Neural progenitor cell (in vitro differentiated cells): Measurements from ENCODE around the gene DRAXIN.

ENCODE experiments used
- EZH2 ChIP-seq: fragments of 200-600 bp; sonication (generic); IDR thresholded peaks from 2 replicates; pipeline ENCODE4 v1.6.1; 2017; ENCODE audit warnings: antibody characterized with exemption, mild to moderate bottlenecking, moderate library complexity
- EZH2phosphoT487 ChIP-seq: fragments of 200-600 bp; sonication (generic); IDR thresholded peaks from 2 replicates; pipeline ENCODE4 v1.6.1; 2017; ENCODE audit warnings: antibody characterized with exemption
- TF ChIP-seq, protein P1 (sequence below): fragments of 200-600 bp; sonication (generic); IDR thresholded peaks from 2 replicates; pipeline ENCODE4 v1.5.1; 2017; ENCODE audit warnings: antibody characterized with exemption, mild to moderate bottlenecking

DNA sequence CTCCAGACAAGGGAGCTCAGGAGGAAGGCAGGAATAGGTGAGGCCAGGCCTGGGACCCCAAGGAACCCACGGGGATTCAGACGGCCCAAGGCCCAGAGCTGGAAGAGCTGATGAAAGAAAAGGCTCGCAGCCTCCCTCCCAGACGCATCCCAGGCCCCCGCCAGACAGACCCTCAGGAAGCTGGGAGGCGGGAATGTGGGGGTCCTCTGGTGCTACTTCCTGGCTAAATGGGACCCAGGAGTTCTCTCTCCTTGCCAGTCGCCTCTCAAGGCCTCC, 37.7 kb upstream of the DRAXIN start:
- TF ChIP-seq, protein P1, sequence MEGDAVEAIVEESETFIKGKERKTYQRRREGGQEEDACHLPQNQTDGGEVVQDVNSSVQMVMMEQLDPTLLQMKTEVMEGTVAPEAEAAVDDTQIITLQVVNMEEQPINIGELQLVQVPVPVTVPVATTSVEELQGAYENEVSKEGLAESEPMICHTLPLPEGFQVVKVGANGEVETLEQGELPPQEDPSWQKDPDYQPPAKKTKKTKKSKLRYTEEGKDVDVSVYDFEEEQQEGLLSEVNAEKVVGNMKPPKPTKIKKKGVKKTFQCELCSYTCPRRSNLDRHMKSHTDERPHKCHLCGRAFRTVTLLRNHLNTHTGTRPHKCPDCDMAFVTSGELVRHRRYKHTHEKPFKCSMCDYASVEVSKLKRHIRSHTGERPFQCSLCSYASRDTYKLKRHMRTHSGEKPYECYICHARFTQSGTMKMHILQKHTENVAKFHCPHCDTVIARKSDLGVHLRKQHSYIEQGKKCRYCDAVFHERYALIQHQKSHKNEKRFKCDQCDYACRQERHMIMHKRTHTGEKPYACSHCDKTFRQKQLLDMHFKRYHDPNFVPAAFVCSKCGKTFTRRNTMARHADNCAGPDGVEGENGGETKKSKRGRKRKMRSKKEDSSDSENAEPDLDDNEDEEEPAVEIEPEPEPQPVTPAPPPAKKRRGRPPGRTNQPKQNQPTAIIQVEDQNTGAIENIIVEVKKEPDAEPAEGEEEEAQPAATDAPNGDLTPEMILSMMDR = no peak
- no peak for TF ChIP-seq EZH2phosphoT487
- no peak for TF ChIP-seq EZH2
